Measurements from ENCODE around the gene ELFN2.

The ELFN2 gene

DNA sequence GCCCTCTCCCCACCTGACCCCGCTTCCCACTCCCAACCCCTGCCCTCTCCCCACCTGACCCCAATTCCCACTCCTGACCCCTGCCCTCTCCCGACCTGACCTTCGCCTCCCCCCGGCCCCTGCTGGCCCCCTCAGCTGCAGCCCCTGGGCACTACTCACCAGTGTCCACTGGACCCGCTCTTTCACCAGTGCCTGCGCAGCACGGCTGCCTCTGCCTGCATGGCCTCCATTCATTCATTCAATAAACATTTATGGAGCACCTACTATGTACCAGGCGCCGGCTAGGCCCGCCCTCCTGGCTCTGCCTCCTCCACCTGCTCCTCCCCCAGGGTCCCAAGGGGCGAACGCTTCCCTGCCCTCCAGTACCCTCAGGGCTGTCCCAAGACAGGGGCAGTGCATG, 42.6 kb downstream of the ELFN2 start:
- no peak for DNase-seq

DNA sequence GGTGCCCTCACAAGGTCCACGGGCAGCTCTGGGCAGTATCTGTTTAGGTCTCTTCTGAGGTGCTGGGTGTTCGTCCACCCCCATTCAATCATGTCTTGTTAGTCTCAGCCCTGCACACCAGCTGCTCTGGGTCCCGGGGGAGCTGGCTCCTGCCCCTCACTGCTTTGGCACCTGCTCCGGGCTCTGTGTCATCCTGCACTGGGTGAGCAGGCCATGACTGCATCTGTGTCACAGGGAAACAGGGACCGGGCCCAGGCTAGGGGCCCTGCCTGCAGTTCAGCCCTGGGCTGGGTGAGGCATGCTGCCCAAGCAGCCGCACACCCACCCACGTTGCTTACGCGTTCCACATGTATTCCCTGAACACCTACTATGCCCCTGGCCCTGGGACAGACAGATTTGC, 43.9 kb downstream of the ELFN2 start:
- DNase-seq, result no peak

DNA sequence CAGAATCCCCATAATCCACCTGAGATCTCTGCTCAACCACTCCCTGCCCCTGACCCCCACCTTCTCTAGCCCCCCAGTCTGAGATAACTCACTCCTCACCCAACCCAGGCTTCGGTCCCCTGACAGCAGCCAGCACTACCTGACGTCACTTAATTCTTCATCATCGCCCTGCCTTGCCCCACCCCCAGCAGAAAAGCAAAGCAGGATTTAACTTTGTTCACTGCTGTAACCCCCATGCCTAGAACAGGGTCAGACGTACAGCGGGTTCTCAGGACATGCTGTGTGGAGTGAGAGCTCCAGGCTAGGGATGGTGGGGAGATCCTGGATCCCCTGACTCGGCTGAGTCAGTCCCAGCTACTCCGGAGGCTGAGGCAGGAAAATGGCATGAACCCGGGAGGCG, 45.8 kb downstream of the ELFN2 start:
- peak; percentile 2 for DNase-seq

DNA sequence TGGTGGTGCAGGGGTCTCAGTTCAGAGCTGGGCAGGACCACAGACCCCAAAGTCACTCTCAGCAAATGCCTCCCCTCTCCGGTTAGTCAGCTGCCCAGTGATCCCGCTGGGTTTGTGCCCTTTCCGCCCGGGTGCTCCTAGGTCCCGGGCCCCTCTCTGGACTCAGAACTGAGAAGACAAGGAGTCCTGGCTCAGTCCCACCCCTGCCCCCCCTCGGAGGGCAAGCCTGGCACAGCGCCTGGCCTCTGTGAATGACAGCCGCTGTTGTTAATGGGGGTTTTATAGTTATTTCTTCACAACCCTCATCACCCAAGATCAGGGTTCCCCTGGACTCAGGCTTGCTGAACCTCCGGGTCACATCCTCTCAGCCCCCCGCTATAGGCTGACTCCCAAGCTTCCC, 47.6 kb downstream of the ELFN2 start:
- no peak for DNase-seq

DNA sequence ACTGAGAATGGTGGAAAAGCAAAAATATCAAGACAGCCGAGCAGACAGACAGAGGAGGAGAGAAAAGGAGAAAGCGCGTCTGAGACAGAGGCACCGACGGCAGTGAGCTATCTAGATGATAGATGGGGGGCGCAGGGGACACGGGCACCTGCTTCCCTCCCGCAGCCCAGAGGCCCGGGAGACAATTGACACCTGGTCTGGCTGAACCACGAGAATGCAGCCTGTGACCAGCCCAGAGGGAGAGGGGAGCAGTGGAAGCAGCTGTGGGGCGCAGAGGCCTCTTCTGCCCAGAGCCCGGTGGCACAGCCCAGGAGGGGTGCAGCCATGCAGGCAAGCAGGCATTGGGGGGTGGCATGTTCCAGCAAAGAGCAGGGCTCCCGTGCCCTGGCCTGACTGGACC, 48.2 kb downstream of the ELFN2 start:
- no peak for DNase-seq

DNA sequence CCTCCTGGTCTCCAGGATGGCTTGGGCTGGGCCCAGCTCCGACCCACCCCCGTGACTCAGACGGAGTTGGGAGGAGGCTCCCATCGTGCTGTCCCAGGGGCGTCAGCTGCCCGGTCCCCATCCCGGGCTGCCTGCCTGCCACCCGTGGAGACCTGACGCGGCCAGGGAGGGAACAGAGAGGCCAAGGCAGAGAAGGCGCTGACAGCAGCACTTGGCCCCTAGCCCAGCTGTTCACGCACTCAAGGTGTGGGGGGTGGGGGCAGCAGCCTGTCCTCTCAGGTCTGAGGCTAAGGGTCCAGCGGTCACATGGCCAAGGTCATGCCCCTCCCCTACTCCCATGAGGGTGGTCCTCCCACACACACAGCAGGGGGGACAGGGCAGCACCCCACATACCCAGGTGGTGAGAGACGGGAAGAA, 48.6 kb downstream of the ELFN2 start:
- DNase-seq, result peak; percentile 5

DNA sequence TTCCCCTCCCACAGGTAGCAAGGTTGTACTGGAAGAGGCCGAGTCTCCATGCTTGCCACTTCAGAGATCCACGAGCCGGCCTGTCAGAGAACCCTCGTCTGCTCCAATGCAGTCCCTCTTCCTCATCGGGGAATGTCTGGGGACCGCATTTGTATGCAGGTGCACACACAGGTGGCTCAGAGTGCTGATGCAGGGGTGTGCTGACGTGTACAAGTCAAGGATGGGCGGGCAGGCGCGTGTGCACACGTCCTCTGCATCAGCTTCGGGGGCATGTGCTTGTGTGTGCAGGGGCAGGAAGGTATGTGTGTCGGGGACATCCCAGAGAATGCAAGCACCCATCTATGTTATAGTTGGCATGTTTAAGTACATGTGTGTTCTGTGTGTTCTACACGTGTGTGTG, 49.4 kb downstream of the ELFN2 start:
- DNase-seq, result no peak

DNA sequence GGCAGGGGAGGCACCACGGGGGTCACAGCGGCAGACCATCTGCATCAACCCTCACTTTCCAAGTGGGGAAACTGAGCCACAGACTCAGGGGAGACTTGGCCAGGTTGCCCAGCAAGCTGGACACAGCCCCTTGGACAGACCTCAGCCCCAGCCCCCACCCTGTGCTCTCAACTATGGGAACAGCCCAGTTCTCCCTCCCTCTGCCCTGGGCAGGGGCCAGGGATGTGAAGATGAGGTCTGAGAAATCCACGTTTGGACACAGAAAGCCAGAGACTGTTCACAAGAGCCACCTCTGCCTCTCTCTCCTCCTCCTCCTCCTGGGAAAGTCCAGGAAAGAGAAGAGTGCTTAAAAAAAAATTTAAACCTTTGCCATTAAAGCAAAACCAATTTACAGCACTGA, 50.1 kb downstream of the ELFN2 start:
- no peak for DNase-seq

DNA sequence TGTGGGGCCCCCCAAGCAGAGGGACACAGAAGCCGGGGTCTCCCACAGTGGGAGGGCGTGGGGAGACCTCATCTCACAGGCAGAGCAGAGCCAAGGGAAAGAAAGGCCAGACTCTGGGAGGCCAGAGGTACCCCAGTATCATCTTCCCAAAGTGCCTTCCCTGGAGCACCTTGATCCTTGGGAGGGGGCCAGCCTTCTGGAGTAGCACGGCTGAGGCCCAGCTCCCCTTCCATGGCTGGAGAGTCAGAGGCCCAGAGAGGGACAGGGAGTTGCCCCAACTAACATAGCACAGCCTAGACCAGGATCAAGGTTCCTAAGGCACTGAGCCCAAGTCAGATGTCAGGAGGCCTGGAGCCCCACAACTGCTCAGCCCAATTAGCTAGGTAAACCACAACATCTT, 50.6 kb downstream of the ELFN2 start:
- DNase-seq, result no peak

DNA sequence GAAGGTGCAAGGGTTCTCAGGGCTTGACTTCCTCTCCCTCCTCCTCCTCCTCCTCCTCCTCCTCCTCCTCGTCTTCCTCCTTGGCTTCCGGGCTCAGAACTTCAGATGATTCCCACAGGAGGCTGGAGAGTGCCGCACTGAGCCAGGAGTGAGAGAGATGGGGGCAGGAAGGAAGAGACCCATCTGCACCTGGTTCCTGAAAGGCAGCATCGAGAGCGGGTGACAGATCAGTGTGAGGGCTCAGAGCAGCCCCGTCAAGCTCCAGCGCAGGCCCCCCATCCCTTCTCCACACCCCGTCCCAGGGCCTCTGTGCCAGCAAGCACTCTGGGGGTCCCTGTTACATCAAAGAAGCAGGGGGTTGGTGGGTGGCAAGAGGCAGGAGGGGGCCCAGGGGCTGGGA, 51.5 kb downstream of the ELFN2 start:
- DNase-seq, result no peak

DNA sequence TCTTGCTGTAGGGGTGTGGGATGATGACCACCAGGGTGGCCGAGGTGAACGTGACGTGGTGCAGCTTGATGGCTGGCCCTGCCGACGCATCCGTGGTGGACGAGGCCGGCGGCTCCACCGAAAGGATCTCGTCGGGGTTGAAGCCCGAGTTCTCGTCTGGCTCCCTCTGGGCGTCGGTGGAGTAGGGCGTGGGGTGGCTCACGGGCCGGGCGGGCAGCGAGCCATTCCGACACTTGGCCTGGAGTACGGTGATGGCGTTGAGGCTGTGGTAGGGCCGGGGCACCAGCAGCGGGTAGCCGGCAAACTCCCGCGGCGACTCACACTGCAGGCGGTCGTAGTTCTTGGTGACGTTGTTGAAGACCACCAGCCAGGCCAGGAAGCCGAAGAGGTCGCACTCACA, 52.7 kb downstream of the ELFN2 start:
- no peak for DNase-seq

DNA sequence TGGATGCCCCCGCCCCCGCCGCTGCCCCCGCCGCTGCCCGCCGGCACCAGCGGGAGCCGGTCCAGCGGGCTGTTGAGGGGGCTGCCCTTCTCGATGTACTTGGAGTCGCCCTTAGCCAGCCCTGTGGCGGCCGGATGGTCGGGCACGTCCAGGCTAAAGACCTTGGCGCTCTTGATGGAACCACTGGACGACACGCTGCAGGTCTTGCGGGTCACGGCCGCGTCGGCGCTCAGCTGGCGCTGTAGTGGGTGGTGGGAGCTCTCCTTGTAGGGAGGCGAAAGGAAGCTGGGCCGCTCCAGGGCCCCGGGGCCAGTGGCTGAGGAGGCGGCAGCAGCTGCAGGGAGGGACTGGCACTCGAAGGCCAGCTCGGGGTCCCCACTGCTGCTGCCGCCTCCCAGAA, 53.8 kb downstream of the ELFN2 start:
- DNase-seq, result no peak

DNA sequence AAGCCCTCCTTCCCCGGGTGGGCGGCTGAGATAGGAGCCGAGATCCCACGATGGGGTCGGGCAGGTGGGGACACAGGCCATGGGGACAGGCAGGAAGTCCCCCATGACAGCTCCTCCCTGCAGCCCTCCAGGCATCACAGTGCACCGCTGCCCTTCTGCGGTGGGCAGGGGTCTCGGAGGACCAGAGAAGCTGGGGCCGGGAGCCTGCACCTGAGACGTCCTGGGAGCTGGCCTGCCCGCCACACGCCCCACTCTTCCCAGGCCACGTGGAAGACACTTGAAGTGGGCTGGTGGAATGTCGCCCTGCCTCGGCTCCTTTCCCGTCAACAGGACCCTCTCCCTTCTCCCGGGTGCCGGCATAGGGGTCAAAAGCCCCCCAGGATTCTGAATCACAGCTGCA, 55.4 kb downstream of the ELFN2 start:
- no peak for DNase-seq

DNA sequence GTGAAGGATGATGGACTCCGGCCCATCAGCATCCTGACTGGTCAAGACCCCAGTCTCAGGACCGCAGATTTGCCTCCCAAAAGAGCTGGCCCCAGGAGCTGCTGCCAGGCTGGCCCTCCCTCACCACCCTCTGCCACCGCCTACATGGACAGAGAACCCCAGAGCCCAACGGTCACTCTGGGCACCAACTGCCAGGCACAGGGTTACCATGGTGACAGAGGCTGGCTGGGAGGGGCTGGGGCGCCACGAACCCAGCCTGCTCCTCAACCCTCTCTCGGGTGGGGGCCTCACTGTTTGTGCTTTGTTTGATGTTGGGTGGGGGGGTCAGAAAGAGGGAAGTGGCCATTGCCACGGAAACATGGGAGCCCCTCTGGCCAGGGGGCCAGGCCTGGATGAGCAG, 55.8 kb downstream of the ELFN2 start:
- no peak for DNase-seq

DNA sequence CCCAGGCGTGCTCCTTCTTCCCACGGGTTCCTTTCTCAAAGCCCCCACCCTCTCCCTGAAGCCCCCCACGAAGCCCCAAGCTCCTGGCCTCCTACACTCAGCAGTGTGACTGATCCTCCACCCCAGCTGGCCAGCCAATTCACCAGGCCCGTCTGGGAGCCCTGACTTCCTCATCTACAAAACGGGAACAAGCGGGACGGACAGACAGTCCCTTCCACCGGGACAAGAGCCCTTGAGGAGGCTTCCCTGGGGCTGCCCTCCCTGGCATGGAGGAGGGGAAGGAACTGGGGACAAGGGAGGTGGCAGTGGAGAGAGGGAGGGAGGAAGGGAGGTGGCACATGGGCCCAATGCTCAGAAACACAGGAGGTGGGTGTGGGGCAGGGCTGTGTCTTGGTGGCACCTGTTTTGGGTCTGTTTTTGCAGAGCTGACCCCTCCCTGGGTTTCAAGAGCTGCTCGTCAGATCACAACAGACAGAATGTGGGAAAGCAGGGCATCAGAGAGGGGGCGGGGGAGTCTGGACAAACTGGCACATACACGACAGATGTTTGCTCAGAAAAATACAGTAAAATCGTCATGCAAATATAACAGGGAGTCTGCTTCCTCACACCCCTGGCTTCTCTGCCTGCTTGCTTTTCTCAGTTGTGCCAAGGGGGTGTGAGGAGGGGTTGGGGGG, 56.8 kb downstream of the ELFN2 start:
- DNase-seq, result no peak

DNA sequence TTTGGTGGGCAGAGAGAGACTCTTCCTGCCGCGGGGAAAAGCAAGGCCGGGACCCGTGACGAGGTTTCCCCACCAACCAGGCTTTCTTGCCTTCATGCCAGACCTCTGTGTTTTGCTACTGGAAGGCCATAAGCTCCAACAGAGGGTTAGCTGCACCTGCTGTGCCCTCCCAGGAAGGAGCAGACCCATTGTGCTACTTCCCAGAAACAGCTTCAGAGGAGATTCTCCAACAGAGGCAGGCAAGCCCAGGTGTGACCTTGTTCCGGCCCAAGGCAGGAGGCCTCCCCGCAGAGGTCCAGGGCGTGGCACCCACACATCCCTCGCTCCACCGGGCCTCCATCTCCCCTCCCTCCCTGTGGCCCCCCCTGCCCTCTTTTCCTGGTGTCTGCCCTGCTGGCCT, 57.8 kb downstream of the ELFN2 start:
- DNase-seq, result no peak

DNA sequence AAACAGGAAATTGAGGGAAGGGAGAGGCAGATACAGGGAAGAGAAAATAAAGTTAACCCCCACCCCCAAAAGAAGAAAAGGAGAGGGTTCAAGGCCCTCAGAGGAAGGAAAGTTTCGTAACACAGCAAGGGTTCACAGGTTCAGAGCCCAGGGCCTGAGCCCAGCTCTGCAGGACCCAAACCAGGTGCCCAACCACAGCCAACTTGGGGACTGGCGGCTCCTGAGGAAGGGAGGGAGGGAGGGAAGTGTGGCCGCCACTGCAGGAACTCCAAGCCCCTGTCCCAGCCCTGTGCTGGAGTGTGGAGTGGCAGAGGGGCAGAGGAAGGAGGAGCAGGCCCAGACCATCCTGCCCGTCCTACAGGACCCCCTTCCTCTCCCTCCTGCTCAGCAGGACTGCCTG, 59.2 kb downstream of the ELFN2 start:
- DNase-seq, result no peak

DNA sequence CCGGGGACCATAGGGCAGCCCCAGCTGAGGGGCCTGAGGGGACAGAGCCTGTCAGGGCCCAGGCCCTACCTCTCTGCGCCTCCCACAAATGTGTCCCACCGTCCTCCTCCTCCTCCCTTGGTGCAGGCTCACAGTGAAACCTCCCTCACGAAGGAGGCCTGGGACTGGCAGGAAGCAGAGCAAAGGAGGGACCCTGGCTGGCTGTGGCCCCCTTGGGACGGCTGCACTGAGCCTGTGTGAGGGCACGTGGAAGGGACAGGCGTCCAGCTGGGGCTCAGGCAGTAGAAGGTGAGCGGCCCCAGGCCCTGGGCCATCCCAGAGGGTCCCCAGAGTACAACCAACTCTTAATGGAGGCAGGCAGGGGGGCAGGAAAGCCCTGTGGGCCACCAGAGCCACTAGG, 60.7 kb downstream of the ELFN2 start:
- no peak for DNase-seq

DNA sequence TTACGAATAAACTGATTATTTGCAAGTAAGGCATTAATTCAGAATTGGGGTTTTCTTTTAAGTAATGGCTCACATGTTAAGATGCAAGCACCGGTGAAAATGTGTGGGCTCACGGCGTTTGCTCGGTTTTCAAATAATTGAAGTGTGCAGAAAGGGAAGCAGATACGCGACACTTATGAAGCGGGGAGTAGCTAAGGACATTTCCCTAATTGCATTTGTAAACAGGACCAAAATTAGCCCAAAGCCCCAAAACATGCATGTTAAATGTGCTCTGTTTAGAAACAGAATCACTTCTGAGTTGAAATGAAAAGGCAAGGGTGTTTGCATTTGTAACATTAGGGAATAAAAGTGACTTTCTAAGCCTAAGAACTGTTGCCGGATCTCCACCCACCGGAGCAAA, 61.3 kb downstream of the ELFN2 start:
- no peak for DNase-seq

DNA sequence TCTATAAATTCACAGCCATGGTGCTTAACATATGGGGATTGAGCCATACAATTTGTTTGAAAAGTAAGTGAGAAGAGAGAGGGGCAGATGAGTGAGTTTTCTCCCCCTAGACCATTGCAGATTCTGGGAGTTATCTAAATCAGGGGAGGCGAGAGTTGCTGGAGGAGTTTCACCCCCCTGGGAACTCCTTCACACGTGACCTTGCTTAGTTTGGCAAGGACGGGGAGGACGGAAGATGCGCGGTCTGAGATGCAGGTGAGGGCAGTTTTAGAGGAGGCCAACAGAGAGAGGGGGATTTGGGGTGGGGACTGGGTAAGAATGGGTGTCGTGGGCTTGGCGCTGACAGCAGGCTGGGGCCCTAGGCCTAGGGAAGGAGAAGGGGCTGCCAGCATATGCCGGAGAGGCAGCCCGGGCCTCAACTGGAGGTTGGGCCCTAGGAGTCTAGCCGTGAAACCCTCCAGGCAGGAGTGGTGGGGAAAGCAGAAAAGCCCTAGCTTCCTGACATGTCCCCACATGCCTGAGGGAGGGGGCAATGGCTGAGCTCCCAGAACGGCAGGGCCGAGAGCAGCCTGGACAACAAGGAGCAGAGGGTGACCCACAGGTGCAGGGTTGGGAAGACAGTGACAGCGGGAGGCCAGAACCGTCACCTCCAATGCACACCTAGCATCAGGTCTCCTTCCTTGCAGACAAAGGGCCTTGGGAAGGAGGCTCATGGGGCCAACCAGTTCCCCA, 63.9 kb downstream of the ELFN2 start:
- DNase-seq, result no peak

DNA sequence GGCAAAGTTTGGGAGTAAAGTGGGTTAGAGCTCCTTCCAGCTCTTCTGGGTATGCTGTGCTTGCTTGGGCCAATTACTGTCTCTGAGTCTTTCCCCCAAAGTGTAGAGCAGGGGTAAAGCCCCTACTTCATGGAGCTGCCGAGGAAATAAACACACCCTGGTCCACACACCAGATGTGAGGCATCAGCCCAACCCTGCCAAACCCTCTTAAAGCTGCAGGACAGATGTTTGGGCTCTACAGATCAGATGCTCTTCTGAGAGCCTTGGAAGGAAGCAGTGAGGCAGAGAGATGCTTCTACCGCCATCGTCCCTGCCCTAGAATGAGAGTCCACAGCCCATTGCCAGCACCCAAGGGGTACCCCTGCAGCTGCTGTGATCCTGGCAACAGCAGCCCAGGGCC, 64.7 kb downstream of the ELFN2 start:
- DNase-seq, result no peak

DNA sequence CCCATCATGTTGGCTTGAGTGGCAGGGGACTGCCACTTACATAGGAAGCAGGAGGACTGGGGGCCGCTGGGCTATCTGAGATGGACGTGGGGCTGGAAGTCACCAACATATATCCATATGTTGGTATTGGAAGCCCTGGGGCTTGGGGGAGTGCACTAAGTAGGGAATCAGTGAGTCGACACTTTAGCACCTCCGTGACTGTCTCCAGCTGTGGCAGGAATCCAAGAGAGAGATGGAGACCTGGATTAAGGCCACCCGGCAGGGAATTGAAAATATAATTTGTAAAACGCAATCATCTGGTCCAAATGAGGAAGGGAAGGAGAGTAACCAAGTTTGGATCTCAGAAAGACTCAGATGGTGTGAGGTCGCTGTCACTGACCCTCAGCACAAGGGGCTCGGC, 68.4 kb downstream of the ELFN2 start:
- peak; percentile 40 for DNase-seq

DNA sequence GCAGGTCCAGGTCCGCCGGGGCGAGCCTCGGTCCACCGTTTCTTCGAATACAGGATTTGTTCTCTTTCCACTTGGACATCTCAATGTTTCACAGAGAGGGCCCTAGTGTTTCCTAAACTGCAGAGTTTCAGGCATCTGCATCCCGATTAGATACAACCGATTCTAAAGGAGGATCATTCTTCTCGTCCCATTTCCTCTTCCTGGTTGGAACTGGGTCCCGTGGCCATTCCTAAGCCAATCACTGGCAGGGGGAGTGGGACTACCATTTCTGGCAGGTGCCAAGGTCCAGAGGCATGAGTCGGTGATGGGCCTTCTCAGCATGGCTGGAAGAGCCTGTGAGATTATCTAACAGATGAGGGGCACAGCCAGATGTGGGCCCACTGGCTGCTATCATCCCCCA, 68.9 kb downstream of the ELFN2 start:
- no peak for DNase-seq

DNA sequence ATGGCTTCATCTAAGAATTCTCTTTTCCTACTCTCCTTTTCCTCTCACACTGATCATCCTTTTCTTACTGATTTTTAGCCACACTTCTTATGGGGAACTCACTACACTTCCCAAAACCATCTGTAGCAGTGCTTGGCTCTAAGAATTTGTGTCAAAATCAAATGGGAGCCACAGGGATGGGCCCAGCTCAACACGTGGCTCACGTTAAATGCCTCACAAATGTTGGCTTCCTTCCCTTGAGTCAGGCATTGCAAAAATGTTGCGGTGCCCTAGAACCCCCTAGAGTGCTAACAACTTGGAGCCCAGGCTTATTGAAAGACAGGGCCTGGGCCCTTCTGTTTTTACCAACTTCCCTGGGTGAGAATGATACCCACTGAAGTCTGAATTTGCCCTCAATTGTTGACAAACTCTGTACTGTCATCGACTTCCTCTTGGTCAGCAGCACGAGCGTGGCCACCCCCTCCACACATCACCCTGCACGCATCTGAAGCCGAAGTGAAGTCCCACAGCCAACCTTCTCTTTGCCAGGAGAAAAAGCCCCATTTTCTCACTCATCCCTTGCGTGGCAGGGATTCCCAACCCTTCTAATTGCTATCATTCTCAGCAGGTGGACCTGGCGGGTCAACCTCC, 69.7 kb downstream of the ELFN2 start:
- DNase-seq, result peak; percentile 66

Data from fibroblast of skin of scalp (primary cell).